IMR-90 (cell line): Measurements from ENCODE around the gene RLF. TPM values are rescaled to one million over a fixed set of nuclear protein-coding genes. Genes with fewer than 3 reads are reported as not detected.

Experiments
- ATAC-seq: fragments of 200-7000 bp; cut with Tn5 transposase; 2 replicates; pipeline ENCODE4 v1.9.1; 2020; ENCODE audit warnings: low read depth, mild to moderate bottlenecking, moderate library complexity
- BruUV-seq: library from RNA; stranded (reverse); fragments of 400-500 nt; replicated peaks from 2 replicates; lab custom pipeline; 2021; lab: Mats Ljungman, UMichigan
- CTCF ChIA-PET: fragments of 300-600 bp; formaldehyde crosslinking; extraction: SDS; loops from one replicate; lab custom pipeline; 2021; ENCODE audit warnings: antibody characterized with exemption; lab: Yijun Ruan, JAX
- POLR2A ChIA-PET: fragments of 300-600 bp; sonication (Branson Sonifier 250); formaldehyde crosslinking; loops from one replicate; lab custom pipeline; 2022; ENCODE audit warnings: antibody characterized with exemption; ENCODE audit not compliant: unreplicated experiment; lab: Charles Lee
- DNase-seq: peaks from one replicate; pipeline ENCODE4 v3.0.0; 2013
- H2AFZ ChIP-seq: replicated peaks from 2 replicates; pipeline ENCODE3; 2013; ENCODE audit warnings: low read length, mild to moderate bottlenecking; ENCODE audit not compliant: poor library complexity
- H2AK5ac ChIP-seq: 2 replicates; pipeline ENCODE4 v1.6.1; 2013; ENCODE audit warnings: low read depth, low read length, inconsistent platforms
- H2AK9ac ChIP-seq: replicated peaks from 2 replicates; pipeline ENCODE3; 2013; ENCODE audit warnings: mild to moderate bottlenecking, low read depth, low read length, moderate library complexity; ENCODE audit not compliant: poor library complexity
- H2BK120ac ChIP-seq: 2 replicates; pipeline ENCODE4 v1.6.1; 2013; ENCODE audit warnings: low read depth, low read length, inconsistent platforms
- H2BK15ac ChIP-seq: 3 replicates; pipeline ENCODE4 v1.6.1; 2013; ENCODE audit warnings: low read depth, low read length, inconsistent platforms
- H2BK20ac ChIP-seq: 2 replicates; pipeline ENCODE4 v1.6.1; 2013; ENCODE audit warnings: low read depth, mild to moderate bottlenecking, inconsistent platforms, low read length, moderate library complexity
- H2BK5ac ChIP-seq: 2 replicates; pipeline ENCODE4 v1.6.1; 2013; ENCODE audit warnings: mild to moderate bottlenecking, low read depth, low read length, inconsistent platforms; ENCODE audit not compliant: poor library complexity, severe bottlenecking
- H3K14ac ChIP-seq: replicated peaks from 2 replicates; pipeline ENCODE4 v1.6.1; 2013; ENCODE audit warnings: low read depth, low read length, inconsistent platforms
- H3K18ac ChIP-seq: 2 replicates; pipeline ENCODE4 v1.6.1; 2013; ENCODE audit warnings: low read depth, low read length, control low read depth
- H3K23ac ChIP-seq: 2 replicates; pipeline ENCODE4 v1.6.1; 2013; ENCODE audit warnings: low read depth, low read length, inconsistent platforms
- H3K27ac ChIP-seq: 2 replicates; pipeline ENCODE4 v1.5.1; 2013; ENCODE audit warnings: mild to moderate bottlenecking, control low read depth, low read length; ENCODE audit not compliant: insufficient read depth
- H3K27me3 ChIP-seq: 2 replicates; pipeline ENCODE4 v1.6.1; 2013; ENCODE audit warnings: low read length; ENCODE audit not compliant: control insufficient read depth, insufficient read depth
- H3K36me3 ChIP-seq: 2 replicates; pipeline ENCODE4 v1.6.1; 2013; ENCODE audit warnings: low read length, mixed read lengths; ENCODE audit not compliant: control insufficient read depth, insufficient read depth
- H3K4ac ChIP-seq: 2 replicates; pipeline ENCODE4 v1.6.1; 2013; ENCODE audit warnings: low read depth, low read length, inconsistent platforms
- H3K4me1 ChIP-seq: 2 replicates; pipeline ENCODE4 v1.6.1; 2013; ENCODE audit warnings: low read length, mixed read lengths; ENCODE audit not compliant: control insufficient read depth, insufficient read depth
- H3K4me2 ChIP-seq: 2 replicates; pipeline ENCODE4 v1.6.1; 2013; ENCODE audit warnings: low read depth, mild to moderate bottlenecking, control low read depth, low read length, moderate library complexity
- H3K4me3 ChIP-seq: 2 replicates; pipeline ENCODE4 v1.5.1; 2013; ENCODE audit warnings: low read depth, mild to moderate bottlenecking, control low read depth, low read length, moderate library complexity; ENCODE audit not compliant: insufficient read depth
- H3K56ac ChIP-seq: 2 replicates; pipeline ENCODE4 v1.6.1; 2013; ENCODE audit warnings: low read length, inconsistent platforms; ENCODE audit not compliant: insufficient read depth; ENCODE audit errors: extremely low read depth
- H3K79me1 ChIP-seq, 2 experiments: 2 replicates each; pipeline ENCODE4 v1.6.1; 2013; ENCODE audit warnings: low read length in 2 of 2, inconsistent platforms in 1 of 2, low read depth in 1 of 2
- H3K9ac ChIP-seq: 2 replicates; pipeline ENCODE4 v1.6.1; 2013; ENCODE audit warnings: low read depth, low read length, control low read depth
- H3K9me1 ChIP-seq: 2 replicates; pipeline ENCODE4 v1.6.1; 2013; ENCODE audit warnings: low read length, inconsistent platforms; ENCODE audit not compliant: insufficient read depth
- H3K9me3 ChIP-seq: 2 replicates; pipeline ENCODE4 v1.6.1; 2013; ENCODE audit warnings: low read length; ENCODE audit not compliant: control insufficient read depth, insufficient read depth
- H4K20me1 ChIP-seq: 2 replicates; pipeline ENCODE4 v1.6.1; 2013; ENCODE audit warnings: low read length, inconsistent platforms; ENCODE audit not compliant: insufficient read depth
- H4K5ac ChIP-seq: 2 replicates; pipeline ENCODE4 v1.6.1; 2013; ENCODE audit warnings: mild to moderate bottlenecking, low read depth, low read length, control low read depth
- H4K8ac ChIP-seq, 2 experiments: 2 replicates each; pipeline ENCODE4 v1.6.1; 2013; ENCODE audit warnings: low read depth in 2 of 2, low read length in 2 of 2, control low read depth in 1 of 2, inconsistent platforms in 1 of 2
- H4K91ac ChIP-seq: 2 replicates; pipeline ENCODE4 v1.6.1; 2013; ENCODE audit warnings: low read depth, low read length, inconsistent platforms; ENCODE audit not compliant: insufficient read depth
- BHLHE40 ChIP-seq: fragments of 150-350 bp; IDR thresholded peaks from 2 replicates; pipeline ENCODE4 v1.6.1; 2016; ENCODE audit warnings: mild to moderate bottlenecking, low read depth, low read length
- CEBPB ChIP-seq: IDR thresholded peaks from 2 replicates; pipeline ENCODE4 v1.6.1; 2012; ENCODE audit warnings: low read depth, low read length, improper control_type of control experiment
- CHD1 ChIP-seq: IDR thresholded peaks from 2 replicates; pipeline ENCODE4 v1.6.1; 2012; ENCODE audit warnings: low read depth, low read length, improper control_type of control experiment
- FOS ChIP-seq: fragments of 150-350 bp; IDR thresholded peaks from 2 replicates; pipeline ENCODE4 v1.6.1; 2016; ENCODE audit warnings: low read depth, low read length
- MAFK ChIP-seq: IDR thresholded peaks from 2 replicates; pipeline ENCODE4 v1.6.1; 2012; ENCODE audit warnings: low read depth, low read length, improper control_type of control experiment
- MAZ ChIP-seq: IDR thresholded peaks from 2 replicates; pipeline ENCODE4 v1.6.1; 2012; ENCODE audit warnings: low read depth, mild to moderate bottlenecking, low read length, improper control_type of control experiment, moderate library complexity, borderline replicate concordance
- MXI1 ChIP-seq: IDR thresholded peaks from 2 replicates; pipeline ENCODE4 v1.6.1; 2012; ENCODE audit warnings: low read depth, mild to moderate bottlenecking, low read length, moderate library complexity, borderline replicate concordance
- NFE2L2 ChIP-seq: fragments of 150-350 bp; IDR thresholded peaks from 2 replicates; pipeline ENCODE4 v1.6.1; 2016; ENCODE audit warnings: low read depth, mild to moderate bottlenecking, low read length
- POLR2A ChIP-seq: IDR thresholded peaks from 2 replicates; pipeline ENCODE4 v1.6.1; 2012; ENCODE audit warnings: mild to moderate bottlenecking, low read depth, low read length
- RAD21 ChIP-seq: IDR thresholded peaks from 2 replicates; pipeline ENCODE4 v1.6.1; 2012; ENCODE audit warnings: low read length, improper control_type of control experiment
- RCOR1 ChIP-seq: IDR thresholded peaks from 2 replicates; pipeline ENCODE4 v1.6.1; 2012; ENCODE audit warnings: mild to moderate bottlenecking, low read length, improper control_type of control experiment; ENCODE audit not compliant: insufficient replicate concordance
- RFX5 ChIP-seq: IDR thresholded peaks from 2 replicates; pipeline ENCODE4 v1.8.0; 2012; ENCODE audit warnings: low read depth, mild to moderate bottlenecking, low read length, moderate library complexity
- SMC3 ChIP-seq: fragments of 150-350 bp; IDR thresholded peaks from 2 replicates; pipeline ENCODE4 v1.6.1; 2016; ENCODE audit warnings: low read depth, mild to moderate bottlenecking, antibody characterized with exemption, low read length, moderate library complexity
- USF2 ChIP-seq: fragments of 150-350 bp; IDR thresholded peaks from 2 replicates; pipeline ENCODE4 v1.6.1; 2017; ENCODE audit warnings: mild to moderate bottlenecking, antibody characterized with exemption, low read length, low read depth
- dilution Hi-C: fragments of 300-500 bp; cut with HindIII; formaldehyde crosslinking; loops from one replicate; pipeline ENCODE4 v1.14.3; 2018; ENCODE audit warnings: low sequenced_read_pairs; ENCODE audit not compliant: unreplicated experiment
- in situ Hi-C: fragments of 300-500 bp; cut with MboI; formaldehyde crosslinking; loops from 3 replicates; pipeline ENCODE4 v1.14.3; 2019; ENCODE audit warnings: low sequenced_read_pairs, inconsistent platforms, mixed read lengths
- intact Hi-C: fragments of 100-400 bp; cut with micrococcal nuclease; formaldehyde crosslinking; loops from 2 replicates; pipeline ENCODE4 v1.10.0; 2022
- polyA plus RNA-seq, 3 experiments: library from polyadenylated mRNA; depleted of rRNA; stranded (reverse); fragments of >200 nt; gene quantifications; 2 replicates each; pipeline ENCODE4 v1.2.3, GENCODE V29; 2012; ENCODE audit warnings: low replicate concordance in 1 of 3
- total RNA-seq: library from RNA; depleted of rRNA; stranded (reverse); fragments of >200 nt; gene quantifications from 2 replicates; pipeline ENCODE4 v1.2.3, GENCODE V29; 2012
- TF ChIP-seq, protein P1 (sequence below): fragments of 150-350 bp; IDR thresholded peaks from 2 replicates; pipeline ENCODE4 v1.6.1; 2016; ENCODE audit warnings: low read depth, mild to moderate bottlenecking, low read length, moderate library complexity, borderline replicate concordance
- TF ChIP-seq, protein P2 (sequence below): conservative IDR thresholded peaks from 2 replicates; pipeline ENCODE4 v1.5.1; 2012; ENCODE audit warnings: mild to moderate bottlenecking, low read depth, low read length, improper control_type of control experiment

Gene RLF
- total and polyA plus RNA-seq, 2 of the 4 experiments (the other 2 are of a cell fraction): 4.4 to 29.8 TPM

DNA sequence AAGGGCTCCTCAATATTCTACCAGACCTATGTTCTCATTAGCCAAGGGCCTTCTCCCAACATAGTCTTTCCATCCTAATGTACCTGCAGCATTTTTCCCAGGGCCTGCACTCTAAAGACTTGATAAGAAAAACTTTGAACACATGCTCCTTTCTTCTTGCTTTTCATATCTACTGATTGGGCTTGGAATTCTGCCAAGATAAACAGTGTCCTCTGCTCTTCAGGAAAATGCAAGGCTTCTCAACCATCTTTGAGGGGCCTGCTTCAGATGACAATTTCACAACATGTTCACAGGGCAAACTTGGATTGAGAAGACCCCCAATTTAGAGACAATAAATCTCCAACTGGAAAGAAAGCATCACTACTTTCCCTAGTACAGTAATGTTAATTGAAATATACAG lies 38.3 kb upstream of the RLF start:
- in situ Hi-C loops: no loop called here
- no peak overlapping the region for H2BK15ac ChIP-seq
- H2AFZ ChIP-seq: no peak overlapping the region
- ChIA-PET CTCF (no interaction called here), POLR2A (no interaction called here)
- peaks cover 31% of the 10 kb centered on the region for H3K27me3 ChIP-seq
- H2AK9ac ChIP-seq: no peak overlapping the region
- no peak for ATAC-seq
- H3K56ac ChIP-seq: no peak overlapping the region
- H2BK20ac ChIP-seq: no peak overlapping the region
- H4K91ac ChIP-seq: no peak overlapping the region
- dilution Hi-C loops: no loop called here
- no peak overlapping the region for H3K23ac ChIP-seq
- no peak overlapping the region for H3K9ac ChIP-seq
- H4K20me1 ChIP-seq: no peaks in the 10 kb centered on the region
- H3K14ac ChIP-seq: no peak overlapping the region
- no peaks in the 10 kb centered on the region for H3K9me1 ChIP-seq
- no peak overlapping the region for H3K4me2 ChIP-seq
- no TSS peak for BruUV-seq
- H3K36me3 ChIP-seq: no peaks in the 10 kb centered on the region
- intact Hi-C loops: no loop called here
- H3K9me3 ChIP-seq: peaks cover 2% of the 10 kb centered on the region; the same call in 1 of the 2 replicates
- H3K4me3 ChIP-seq: no peak overlapping the region
- H2BK120ac ChIP-seq: no peak overlapping the region
- TF ChIP-seq RFX5: no peak
- TF ChIP-seq SMC3: no peak
- TF ChIP-seq MAZ: no peak
- no peak for TF ChIP-seq CEBPB
- TF ChIP-seq, protein P1, sequence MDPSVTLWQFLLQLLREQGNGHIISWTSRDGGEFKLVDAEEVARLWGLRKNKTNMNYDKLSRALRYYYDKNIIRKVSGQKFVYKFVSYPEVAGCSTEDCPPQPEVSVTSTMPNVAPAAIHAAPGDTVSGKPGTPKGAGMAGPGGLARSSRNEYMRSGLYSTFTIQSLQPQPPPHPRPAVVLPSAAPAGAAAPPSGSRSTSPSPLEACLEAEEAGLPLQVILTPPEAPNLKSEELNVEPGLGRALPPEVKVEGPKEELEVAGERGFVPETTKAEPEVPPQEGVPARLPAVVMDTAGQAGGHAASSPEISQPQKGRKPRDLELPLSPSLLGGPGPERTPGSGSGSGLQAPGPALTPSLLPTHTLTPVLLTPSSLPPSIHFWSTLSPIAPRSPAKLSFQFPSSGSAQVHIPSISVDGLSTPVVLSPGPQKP: no peak
- no peak for TF ChIP-seq MXI1
- no peak for TF ChIP-seq RAD21
- no peak for TF ChIP-seq MAFK
- no peak for TF ChIP-seq CHD1
- no peak for TF ChIP-seq NFE2L2
- TF ChIP-seq FOS: no peak
- TF ChIP-seq BHLHE40: no peak
- TF ChIP-seq RCOR1: no peak
- TF ChIP-seq USF2: no peak
- no peak for TF ChIP-seq POLR2A
- TF ChIP-seq, protein P2, sequence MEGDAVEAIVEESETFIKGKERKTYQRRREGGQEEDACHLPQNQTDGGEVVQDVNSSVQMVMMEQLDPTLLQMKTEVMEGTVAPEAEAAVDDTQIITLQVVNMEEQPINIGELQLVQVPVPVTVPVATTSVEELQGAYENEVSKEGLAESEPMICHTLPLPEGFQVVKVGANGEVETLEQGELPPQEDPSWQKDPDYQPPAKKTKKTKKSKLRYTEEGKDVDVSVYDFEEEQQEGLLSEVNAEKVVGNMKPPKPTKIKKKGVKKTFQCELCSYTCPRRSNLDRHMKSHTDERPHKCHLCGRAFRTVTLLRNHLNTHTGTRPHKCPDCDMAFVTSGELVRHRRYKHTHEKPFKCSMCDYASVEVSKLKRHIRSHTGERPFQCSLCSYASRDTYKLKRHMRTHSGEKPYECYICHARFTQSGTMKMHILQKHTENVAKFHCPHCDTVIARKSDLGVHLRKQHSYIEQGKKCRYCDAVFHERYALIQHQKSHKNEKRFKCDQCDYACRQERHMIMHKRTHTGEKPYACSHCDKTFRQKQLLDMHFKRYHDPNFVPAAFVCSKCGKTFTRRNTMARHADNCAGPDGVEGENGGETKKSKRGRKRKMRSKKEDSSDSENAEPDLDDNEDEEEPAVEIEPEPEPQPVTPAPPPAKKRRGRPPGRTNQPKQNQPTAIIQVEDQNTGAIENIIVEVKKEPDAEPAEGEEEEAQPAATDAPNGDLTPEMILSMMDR: no peak
- no peaks in the 10 kb centered on the region for H3K79me1 ChIP-seq
- no peak overlapping the region for H2AK5ac ChIP-seq
- no peak overlapping the region for H4K5ac ChIP-seq
- H3K27ac ChIP-seq: no peak overlapping the region
- no peak overlapping the region for H3K4ac ChIP-seq
- DNase-seq: no peak
- H2BK5ac ChIP-seq: no peak overlapping the region
- H3K4me1 ChIP-seq: no peaks in the 10 kb centered on the region
- H3K18ac ChIP-seq: no peak overlapping the region
- no peak overlapping the region for H4K8ac ChIP-seq
